AG10803 (cell line): ENCODE measurements around the gene ZNF608.

Experiments
- DNase-seq: peaks from one replicate; pipeline ENCODE4 v3.0.0; 2010; ENCODE audit warnings: low read depth
- H3K4me3 ChIP-seq: 2 replicates; pipeline ENCODE4 v1.5.1; 2011; ENCODE audit warnings: mild to moderate bottlenecking, low read length, control low read depth
- CTCF ChIP-seq: conservative IDR thresholded peaks from 2 replicates; pipeline ENCODE4 v1.5.1; 2011; ENCODE audit warnings: mild to moderate bottlenecking, low read length, control low read depth, inconsistent platforms

The ZNF608 gene

DNA sequence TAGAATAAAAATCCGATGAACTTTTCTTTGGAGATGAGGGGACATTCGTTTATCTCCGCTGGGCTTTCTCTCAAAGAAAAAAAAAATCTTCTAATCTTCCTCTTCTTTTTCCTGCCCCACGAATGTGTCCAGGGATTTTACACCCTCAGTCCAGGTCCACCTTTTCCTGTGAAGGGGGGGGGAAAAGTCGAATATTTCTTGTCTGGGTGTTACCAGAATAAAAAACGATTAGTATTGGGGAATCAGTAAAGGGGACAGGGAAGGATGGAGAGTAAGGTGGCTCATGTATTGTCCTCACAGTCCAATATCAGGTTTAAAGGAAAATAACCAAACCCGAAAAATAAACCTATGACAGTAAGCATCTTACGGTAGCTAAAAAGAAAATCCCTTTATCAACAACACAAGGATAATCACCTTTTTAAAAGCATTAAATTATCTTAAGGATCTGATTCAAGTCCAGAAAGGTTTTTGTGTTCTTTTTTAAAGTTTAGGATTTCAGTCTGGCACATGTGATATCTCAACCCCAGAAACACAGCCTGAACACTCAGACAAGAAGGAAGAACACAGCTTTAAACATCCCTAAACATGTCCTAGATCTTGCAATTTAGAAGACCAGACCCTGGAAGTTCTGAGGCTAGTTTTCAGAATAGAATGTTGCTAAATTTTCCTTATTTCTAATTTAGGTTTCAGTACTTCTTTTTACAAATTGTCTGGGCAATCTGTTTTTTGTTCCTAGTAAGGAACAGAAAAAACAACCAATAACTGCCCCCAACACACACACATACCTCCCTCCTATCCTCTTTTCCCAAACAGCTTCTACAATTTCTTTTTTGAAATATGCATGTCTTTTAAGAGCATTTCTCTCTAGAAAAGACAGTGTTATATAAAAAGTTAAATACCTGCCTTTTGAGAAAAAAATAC, 1.2 kb downstream of the ZNF608 start:
- no peak for TF ChIP-seq CTCF
- no peak overlapping the region; the same call in 1 of the 2 replicates for H3K4me3 ChIP-seq
- no peak for DNase-seq

GRCh38 chr5:124744170-124744971, 2.1 kb downstream of the ZNF608 start:
- peak overlapping the region; percentile 38 for H3K4me3 ChIP-seq
- no peak for TF ChIP-seq CTCF
- no peak for DNase-seq

DNA sequence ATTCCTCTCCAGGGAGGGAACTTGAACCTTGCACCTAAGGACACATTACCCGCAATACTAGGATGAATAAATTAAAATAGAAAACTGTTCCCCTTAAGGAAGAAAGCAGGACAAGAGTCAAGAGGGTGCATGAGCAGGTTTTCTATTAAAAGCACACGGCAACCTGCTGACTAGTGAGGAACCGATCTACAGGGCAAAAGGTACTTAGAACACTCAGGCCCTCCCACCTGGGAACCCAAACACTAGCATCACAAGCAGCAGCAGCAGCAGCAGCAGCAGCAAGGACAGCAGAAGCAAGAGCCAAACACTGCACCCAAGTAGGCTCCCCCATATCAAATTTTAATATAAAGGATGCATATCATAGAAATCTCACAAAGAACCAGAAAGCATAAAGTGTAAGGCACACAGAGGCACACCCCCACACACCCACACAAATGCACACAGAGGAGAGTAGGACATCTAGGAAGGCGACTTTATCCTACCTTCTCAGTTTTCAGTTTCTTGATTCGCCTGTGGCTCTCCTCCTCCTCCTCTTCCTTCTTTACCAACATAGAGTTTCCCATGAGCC, 2.8 kb downstream of the ZNF608 start:
- H3K4me3 ChIP-seq, result peak overlapping the region; percentile 38
- no peak for DNase-seq

GRCh38 chr5:124742983-124743601, 3.3 kb downstream of the ZNF608 start:
- peak overlapping the region; percentile 38; the same call in 1 of the 2 replicates for H3K4me3 ChIP-seq
- peak; percentile 49 for DNase-seq
- no peak for TF ChIP-seq CTCF

More for the DNA sequence above, 2.8 kb downstream of the ZNF608 start:
- no peak for TF ChIP-seq CTCF

DNA sequence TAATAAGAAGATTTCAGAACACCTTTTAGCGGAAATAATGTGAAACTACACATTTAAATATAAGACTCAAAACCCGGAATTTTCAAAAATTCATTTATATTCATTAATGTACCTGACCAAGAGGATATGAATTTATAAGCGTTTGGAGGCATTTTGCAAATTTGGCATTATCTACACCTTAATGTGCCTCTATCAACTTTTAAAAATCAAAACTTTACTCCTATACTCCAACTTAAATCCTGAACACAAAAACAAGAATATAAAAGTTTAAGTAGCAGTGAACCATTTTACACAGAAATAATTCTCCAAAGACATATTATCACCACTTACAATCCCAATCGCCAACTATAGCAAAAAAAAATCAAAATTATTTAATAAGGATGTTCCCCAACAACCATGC, 3.9 kb downstream of the ZNF608 start:
- no peak for TF ChIP-seq CTCF
- DNase-seq, result no peak
- H3K4me3 ChIP-seq, result no peak overlapping the region

GRCh38 chr5:124741711-124742496, 4.5 kb downstream of the ZNF608 start:
- no peak for TF ChIP-seq CTCF
- no peak overlapping the region for H3K4me3 ChIP-seq
- DNase-seq, result peak; percentile 77
